Measurements from ENCODE around the gene MADCAM1.
A peak's percentile ranks its signal among the peaks of the same experiment; 100 is the strongest.

Gene MADCAM1

GRCh38 chr19:532561-533363, 36.5 kb downstream of the MADCAM1 start:
- peak; percentile 35 for DNase-seq (ENCODE audit: low spot score)

GRCh38 chr19:533364-534058, 37.2 kb downstream of the MADCAM1 start:
- no peak for DNase-seq (ENCODE audit: low spot score)

DNA sequence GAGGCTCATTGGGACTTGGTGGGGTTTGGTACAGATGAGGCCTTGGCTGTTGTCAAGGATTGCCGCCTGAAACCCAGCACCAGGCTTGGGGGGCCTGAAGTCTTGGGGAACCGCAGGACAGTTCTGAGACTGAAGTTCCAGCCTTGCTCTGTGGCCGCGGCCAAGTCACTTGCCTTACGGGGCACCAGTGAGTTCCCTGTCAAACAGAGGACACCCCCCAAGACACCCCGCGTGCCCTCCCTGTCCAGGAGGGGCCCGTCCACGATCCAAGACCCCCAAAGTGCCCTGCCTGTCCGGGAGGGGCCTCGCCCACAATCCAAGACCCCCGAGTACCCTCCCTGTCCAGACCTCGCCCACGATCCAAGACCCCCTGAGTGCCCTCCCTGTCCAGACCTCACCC, 37.8 kb downstream of the MADCAM1 start:
- DNase-seq (ENCODE audit: low spot score): no peak

- DNase-seq (ENCODE audit: low spot score): peak; percentile 46
Measured at GRCh38 chr19:535017-535835, 38.9 kb downstream of the MADCAM1 start.

DNA sequence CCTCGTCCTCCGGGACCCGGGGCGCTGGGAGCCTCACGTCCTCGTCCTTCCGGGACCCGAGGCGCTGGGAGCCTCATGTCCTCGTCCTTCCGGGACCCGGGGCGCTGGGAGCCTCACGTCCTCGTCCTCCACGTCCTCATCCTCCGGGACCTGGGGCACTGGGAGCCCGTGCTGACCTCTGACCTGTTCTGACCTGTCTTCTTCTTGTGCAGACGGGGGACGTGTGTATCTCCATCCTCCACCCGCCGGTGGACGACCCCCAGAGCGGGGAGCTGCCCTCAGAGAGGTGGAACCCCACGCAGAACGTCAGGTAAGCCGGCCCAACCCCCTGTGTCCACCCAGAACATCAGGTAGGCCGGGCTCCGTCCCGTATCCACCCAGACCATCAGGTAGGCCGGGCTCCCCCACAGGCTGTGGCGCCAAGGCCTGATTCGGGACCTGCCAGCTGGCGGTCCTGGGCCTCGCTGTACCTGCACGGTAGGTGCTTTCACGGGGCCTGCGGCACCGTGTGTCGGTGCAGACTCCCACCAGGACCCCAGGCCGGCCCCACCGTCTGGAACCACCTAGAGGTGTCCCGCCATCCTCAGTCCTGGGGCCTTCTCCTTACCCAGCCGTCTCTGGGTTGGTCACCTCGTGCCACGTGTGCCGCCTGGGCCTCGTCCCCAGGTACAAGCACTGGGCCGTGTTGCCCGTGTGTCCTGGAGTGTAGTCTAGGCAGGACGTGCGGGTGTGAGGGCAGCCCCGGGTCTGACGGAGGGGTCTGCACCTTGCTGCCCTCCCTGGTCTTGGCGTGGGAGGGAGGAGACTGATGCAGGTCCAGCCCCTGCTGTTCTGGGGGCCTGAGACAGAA, 40.0 kb downstream of the MADCAM1 start:
- no peak for DNase-seq (ENCODE audit: low spot score)

DNA sequence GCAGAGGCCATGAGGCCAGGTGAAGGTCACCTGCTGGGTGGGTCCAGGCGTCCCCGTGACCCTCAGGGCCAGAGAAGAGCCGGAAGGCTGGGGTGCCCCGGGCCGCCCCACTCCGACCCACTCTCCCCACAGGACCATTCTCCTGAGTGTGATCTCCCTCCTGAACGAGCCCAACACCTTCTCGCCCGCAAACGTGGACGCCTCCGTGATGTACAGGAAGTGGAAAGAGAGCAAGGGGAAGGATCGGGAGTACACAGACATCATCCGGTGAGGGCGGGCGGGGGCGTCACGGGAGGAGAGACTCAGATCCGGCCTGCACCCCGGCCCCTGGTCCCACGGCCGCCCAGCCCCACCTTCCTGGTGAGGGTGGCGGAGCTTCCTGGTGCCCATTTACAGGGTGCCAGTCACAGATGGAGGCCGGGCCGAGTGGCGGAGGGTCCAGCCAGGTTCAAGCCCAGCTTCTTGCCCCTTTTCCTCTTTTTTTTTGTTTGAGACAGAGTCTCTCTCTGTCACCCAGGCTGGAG, 40.7 kb downstream of the MADCAM1 start:
- DNase-seq (ENCODE audit: low spot score): no peak

- DNase-seq (ENCODE audit: low spot score): no peak
Measured at GRCh38 chr19:538641-539428, 42.5 kb downstream of the MADCAM1 start.

GRCh38 chr19:539429-540030, 43.2 kb downstream of the MADCAM1 start:
- no peak for DNase-seq (ENCODE audit: low spot score)

DNA sequence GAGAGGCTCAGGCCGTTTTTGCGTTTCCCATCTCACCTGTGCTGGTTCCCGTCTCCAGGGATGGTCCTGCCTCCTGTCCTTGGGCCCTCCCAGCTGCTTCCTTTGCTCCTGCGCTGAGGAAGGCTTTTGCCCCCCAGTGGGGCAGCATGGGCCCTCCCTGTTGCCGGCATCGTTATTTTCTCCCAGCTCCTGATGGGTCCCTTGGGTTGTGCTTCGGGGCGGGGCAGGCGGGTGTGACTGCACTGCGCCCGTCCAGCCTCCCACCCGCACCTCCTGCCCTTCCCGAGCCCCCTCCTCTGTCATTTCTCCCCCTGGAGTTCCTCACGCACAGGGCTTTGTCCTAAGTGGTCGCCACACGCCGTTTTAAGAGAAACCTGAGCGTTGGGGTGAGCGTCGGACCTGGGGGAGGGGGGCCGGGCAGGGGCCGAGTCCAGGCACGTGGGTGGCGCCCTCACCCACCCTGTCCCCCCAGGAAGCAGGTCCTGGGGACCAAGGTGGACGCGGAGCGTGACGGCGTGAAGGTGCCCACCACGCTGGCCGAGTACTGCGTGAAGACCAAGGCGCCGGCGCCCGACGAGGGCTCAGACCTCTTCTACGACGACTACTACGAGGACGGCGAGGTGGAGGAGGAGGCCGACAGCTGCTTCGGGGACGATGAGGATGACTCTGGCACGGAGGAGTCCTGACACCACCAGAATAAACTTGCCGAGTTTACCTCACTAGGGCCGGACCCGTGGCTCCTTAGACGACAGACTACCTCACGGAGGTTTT, 44.8 kb downstream of the MADCAM1 start:
- no peak for DNase-seq (ENCODE audit: low spot score)

DNA sequence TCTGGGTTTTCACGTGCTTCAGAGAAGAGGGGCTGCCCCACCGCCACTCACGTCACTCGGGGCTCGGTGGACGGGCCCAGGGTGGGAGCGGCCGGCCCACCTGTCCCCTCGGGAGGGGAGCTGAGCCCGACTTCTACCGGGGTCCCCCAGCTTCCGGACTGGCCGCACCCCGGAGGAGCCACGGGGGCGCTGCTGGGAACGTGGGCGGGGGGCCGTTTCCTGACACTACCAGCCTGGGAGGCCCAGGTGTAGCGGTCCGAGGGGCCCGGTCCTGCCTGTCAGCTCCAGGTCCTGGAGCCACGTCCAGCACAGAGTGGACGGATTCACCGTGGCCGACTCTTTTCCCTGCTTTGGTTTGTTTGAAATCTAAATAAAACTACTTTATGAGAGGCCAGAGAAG, 45.4 kb downstream of the MADCAM1 start:
- DNase-seq (ENCODE audit: low spot score): no peak

DNA sequence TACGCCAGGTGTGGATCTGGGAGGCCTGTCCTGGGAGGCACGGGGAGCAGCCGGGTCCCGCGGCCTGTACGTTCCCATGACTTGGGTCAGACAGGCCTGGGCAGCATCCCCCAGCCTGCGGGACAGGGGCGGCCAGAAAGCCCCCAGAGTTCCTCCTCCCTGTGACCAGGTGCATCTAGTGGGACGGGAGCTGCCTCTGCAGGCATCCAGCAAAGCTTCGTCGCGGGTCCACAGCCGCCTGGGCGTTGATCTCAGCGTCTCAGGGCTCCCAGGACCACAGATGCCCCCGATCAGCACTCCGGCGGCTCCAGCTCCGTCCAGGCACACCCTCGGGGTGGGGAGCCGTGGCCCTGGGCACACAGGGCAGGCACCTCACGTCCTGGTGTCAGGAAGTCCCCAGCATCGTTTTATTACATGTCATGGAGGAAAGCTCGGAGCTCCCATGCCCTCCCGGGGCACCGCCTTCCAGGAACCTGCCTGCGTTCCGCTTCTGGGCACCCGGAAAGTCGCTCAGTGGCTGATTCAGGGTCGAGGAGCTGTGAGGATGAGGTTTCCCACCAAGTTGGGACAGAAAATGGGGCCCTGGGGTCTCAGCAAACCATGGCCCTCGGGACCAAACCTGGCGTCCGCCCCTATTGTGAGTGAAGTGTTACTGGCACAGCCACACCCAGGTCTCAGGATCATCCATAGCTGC, 46.0 kb downstream of the MADCAM1 start:
- DNase-seq (ENCODE audit: low spot score): no peak

DNA sequence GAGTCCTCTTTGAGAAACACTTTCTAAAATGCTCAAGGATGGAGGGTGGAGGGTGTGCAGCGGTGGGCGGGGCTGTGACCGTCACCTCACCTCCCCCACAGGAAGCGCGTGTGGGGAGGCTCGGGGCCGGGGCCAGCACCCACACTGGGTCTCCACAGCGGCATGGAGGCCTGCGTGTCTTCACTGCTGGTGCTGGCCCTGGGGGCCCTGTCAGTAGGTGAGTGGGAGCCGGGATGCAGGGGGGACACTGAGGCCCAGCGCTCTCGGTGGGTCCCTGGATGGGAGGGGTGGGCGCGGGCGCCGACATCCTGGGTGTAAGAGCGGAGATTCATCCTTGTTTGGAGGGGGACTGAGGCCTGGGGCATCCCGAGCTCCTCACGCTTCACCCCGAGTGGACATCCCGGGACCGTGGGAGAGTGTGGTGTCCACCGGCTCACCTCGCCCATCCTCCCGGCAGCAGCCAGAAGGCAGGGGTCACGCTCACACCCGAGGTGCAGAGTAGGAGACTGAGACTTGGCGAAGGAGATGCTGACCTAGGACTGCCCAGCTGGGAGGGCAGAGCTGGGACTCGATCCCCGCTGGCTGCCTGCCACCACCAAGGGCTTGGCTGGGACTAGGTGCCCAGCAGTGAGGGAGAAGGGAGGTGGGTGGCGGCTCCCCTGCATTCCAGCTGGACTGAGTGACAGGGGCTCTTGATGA, 47.8 kb downstream of the MADCAM1 start, which contains the start of gene GZMM:
TSS of gene GZMM (plus strand) at position 144 of the 699 bp plus-strand sequence. CDS start at position 163, 19 bp downstream.
- DNase-seq (ENCODE audit: low spot score): no peak

- no peak for DNase-seq (ENCODE audit: low spot score)
Measured at GRCh38 chr19:547117-547516, 50.8 kb downstream of the MADCAM1 start.

DNA sequence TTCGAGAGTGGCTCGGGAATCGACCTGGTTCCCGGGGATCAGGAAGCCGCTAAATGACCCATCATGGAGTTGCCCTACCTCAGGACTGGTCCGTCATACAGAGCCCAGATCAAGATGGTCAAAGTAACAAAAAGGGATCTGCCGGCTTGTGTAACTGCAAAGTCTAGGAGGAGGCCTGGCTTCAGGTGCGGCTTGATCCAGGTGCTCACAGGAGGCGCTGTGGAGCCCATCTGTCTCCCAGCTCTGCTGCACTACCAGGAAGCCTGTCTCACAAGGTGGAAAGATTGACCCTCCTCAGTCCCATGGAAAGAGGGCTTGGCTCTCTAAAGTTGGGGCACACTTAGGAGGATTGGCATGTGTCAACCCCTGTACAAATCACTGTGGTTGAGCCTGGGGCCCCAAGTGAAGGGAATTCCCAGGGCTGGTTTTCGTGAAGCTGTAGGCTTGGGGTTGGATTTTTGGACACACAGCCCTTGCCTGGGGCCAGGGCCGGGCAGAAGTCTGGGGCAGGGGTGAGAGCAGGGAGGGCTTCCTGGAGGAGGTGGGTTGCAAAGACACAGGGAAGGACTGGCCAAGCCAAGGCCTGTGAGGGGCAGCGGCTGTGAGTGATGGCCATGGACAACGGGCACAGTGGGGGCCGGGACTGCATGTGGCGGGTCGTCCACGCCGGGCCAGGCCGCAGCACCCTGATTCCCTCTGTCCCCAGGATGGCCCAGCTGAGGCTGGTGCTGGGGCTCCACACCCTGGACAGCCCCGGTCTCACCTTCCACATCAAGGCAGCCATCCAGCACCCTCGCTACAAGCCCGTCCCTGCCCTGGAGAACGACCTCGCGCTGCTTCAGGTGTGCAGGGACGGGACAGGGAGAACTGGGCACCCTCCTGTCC, 51.8 kb downstream of the MADCAM1 start:
- DNase-seq (ENCODE audit: low spot score): no peak

- DNase-seq (ENCODE audit: low spot score): no peak
Measured at GRCh38 chr19:548886-549830, 52.9 kb downstream of the MADCAM1 start.

- DNase-seq (ENCODE audit: low spot score): no peak
Measured at GRCh38 chr19:554817-555216, 58.5 kb downstream of the MADCAM1 start.
